Left ventricle myocardium inferior (tissue), 1 donor: Measurements from ENCODE around the gene ANK2. TPM values are rescaled to one million over a fixed set of nuclear protein-coding genes. Genes with fewer than 3 reads are reported as not detected.
A peak's percentile ranks its signal among the peaks of the same experiment; 100 is the strongest.

Experiments used
- DNase-seq: peaks from one replicate; pipeline ENCODE4 v3.0.0-alpha.2; 2020
- H3K27ac ChIP-seq: fragments of 200-600 bp; replicated peaks from 2 replicates; pipeline ENCODE4 v1.8.0; 2021
- H3K27me3 ChIP-seq: fragments of 200-600 bp; 2 replicates; pipeline ENCODE4 v1.8.0; 2021; ENCODE audit warnings: low read depth
- H3K36me3 ChIP-seq: fragments of 200-600 bp; 2 replicates; pipeline ENCODE4 v1.8.0; 2021
- H3K4me1 ChIP-seq: fragments of 200-600 bp; 2 replicates; pipeline ENCODE4 v1.8.0; 2021
- H3K4me3 ChIP-seq: fragments of 200-600 bp; 2 replicates; pipeline ENCODE4 v1.8.0; 2021; ENCODE audit warnings: mild to moderate bottlenecking, moderate library complexity
- H3K9me3 ChIP-seq: fragments of 200-600 bp; replicated peaks from 2 replicates; pipeline ENCODE4 v1.8.0; 2021
- CTCF ChIP-seq: fragments of 200-600 bp; IDR thresholded peaks from 2 replicates; pipeline ENCODE4 v1.8.0; 2021; ENCODE audit warnings: antibody characterized with exemption, mild to moderate bottlenecking, borderline replicate concordance
- intact Hi-C: fragments of 100-400 bp; cut with micrococcal nuclease; formaldehyde crosslinking; loops from one replicate; pipeline ENCODE4 v1.11.0; 2022
- total RNA-seq: library from RNA; stranded (reverse); fragmentation: NEBNext Ultra II Directional; extraction: Animal tissue kit (Norgen Biotek cat#: 25700); gene quantifications from one replicate; pipeline ENCODE4 v1.2.1, GENCODE V29; 2021
- donor health status: DM: no; HTN: yes; CAD: no; lungs with severe emphysema.

ANK2 gene
- total RNA-seq, 1 donor from 2014 or later, result 267 TPM

- DNase-seq, result peak; percentile 37
- peak overlapping the region; percentile 47 for H3K4me3 ChIP-seq
These were observed 243.1 kb downstream of the ANK2 start for GRCh38 chr4:113292371-113293042.

GRCh38 chr4:113293043-113293560 is 243.6 kb downstream of the ANK2 start:
- H3K9me3 ChIP-seq, result no peaks in the 10 kb centered on the region
- intact Hi-C loops, result no loop called here
- H3K27ac ChIP-seq, result peak overlapping the region; percentile 79
- peak overlapping the region; percentile 47 for H3K4me3 ChIP-seq
- no peaks in the 10 kb centered on the region for H3K27me3 ChIP-seq
- TF ChIP-seq CTCF, result no peak
- no peaks in the 10 kb centered on the region for H3K36me3 ChIP-seq
- H3K4me1 ChIP-seq, result peaks cover 52% of the 10 kb centered on the region
- DNase-seq, result no peak

More at GRCh38 chr4:113292371-113293042, 243.1 kb downstream of the ANK2 start:
- Histone ChIP-seq H3K36me3 (peaks cover 4% of the 10 kb centered on the region), H3K27ac (peak overlapping the region; percentile 79), H3K4me1 (peaks cover 52% of the 10 kb centered on the region), H3K9me3 (no peaks in the 10 kb centered on the region), H3K27me3 (no peaks in the 10 kb centered on the region)
- intact Hi-C loops, result no loop called here
- TF ChIP-seq CTCF, result no peak

- H3K27ac ChIP-seq, result peak overlapping the region; percentile 79
- H3K27me3 ChIP-seq, result no peaks in the 10 kb centered on the region
- DNase-seq, result no peak
These were observed 244.2 kb downstream of the ANK2 start for GRCh38 chr4:113293674-113294073.

GRCh38 chr4:113294908-113295307 is 245.5 kb downstream of the ANK2 start:
- Histone ChIP-seq H3K27ac (peak overlapping the region; percentile 79), H3K4me1 (peaks cover 42% of the 10 kb centered on the region), H3K27me3 (no peaks in the 10 kb centered on the region), H3K4me3 (peak overlapping the region; percentile 47), H3K36me3 (no peaks in the 10 kb centered on the region), H3K9me3 (no peaks in the 10 kb centered on the region)
- DNase-seq, result no peak
- intact Hi-C loops, result no loop called here
- no peak for TF ChIP-seq CTCF

More at GRCh38 chr4:113293674-113294073, 244.2 kb downstream of the ANK2 start:
- TF ChIP-seq CTCF, result no peak
- Histone ChIP-seq H3K36me3 (no peaks in the 10 kb centered on the region), H3K4me3 (peak overlapping the region; percentile 47), H3K4me1 (peaks cover 51% of the 10 kb centered on the region), H3K9me3 (no peaks in the 10 kb centered on the region)
- intact Hi-C loops, result no loop called here

GRCh38 chr4:113300471-113300928 is 251.0 kb downstream of the ANK2 start:
- H3K36me3 ChIP-seq, result no peaks in the 10 kb centered on the region
- no peaks in the 10 kb centered on the region for H3K9me3 ChIP-seq
- no peak for TF ChIP-seq CTCF
- no peaks in the 10 kb centered on the region for H3K27me3 ChIP-seq
- H3K4me3 ChIP-seq, result no peak overlapping the region
- H3K27ac ChIP-seq, result peak overlapping the region; percentile 80
- peaks cover 48% of the 10 kb centered on the region for H3K4me1 ChIP-seq
- no peak for DNase-seq
- intact Hi-C loops, result no loop called here
